Measurements from ENCODE around the gene TMEM47. TPM values are rescaled to one million over a fixed set of nuclear protein-coding genes. Genes with fewer than 3 reads are reported as not detected.

Gene TMEM47
- polyA plus RNA-seq (2013, experiment 1 of 2; ENCODE audit: insufficient read length), result 65.7 TPM
- 69.5 TPM for polyA plus RNA-seq (2013, experiment 2 of 2; ENCODE audit: insufficient read length)

- peak; percentile 79 for DNase-seq
These were observed at the start of gene TMEM47 for GRCh38 chrX:34656842-34657725. Gene TMEM47 (minus strand): TSS chrX:34657285. CDS start chrX:34657029, 256 bp downstream.

GRCh38 chrX:34687095-34687494, 30.0 kb upstream of the TMEM47 start:
- DNase-seq, result no peak

GRCh38 chrX:34659575-34659974, 2.5 kb upstream of the TMEM47 start:
- DNase-seq, result no peak

GRCh38 chrX:34658326-34658725, 1.2 kb upstream of the TMEM47 start:
- DNase-seq, result peak; percentile 62

- no peak for DNase-seq
These were observed 613 bp upstream of the TMEM47 start for GRCh38 chrX:34657726-34658070.

- no peak for DNase-seq
These were observed 631 bp downstream of the TMEM47 start for GRCh38 chrX:34656467-34656841.

GRCh38 chrX:34655501-34656455, 1.3 kb downstream of the TMEM47 start:
- DNase-seq, result no peak

GRCh38 chrX:34654696-34655490, 2.2 kb downstream of the TMEM47 start:
- no peak for DNase-seq

- DNase-seq, result no peak
These were observed 3.3 kb downstream of the TMEM47 start for GRCh38 chrX:34653811-34654210.

GRCh38 chrX:34642849-34643248, 14.2 kb downstream of the TMEM47 start:
- DNase-seq, result no peak

- DNase-seq, result no peak
These were observed 19.0 kb downstream of the TMEM47 start for GRCh38 chrX:34638116-34638515.

GRCh38 chrX:34634349-34634748, 22.7 kb downstream of the TMEM47 start:
- DNase-seq, result no peak

GRCh38 chrX:34632384-34632783, 24.7 kb downstream of the TMEM47 start:
- no peak for DNase-seq

GRCh38 chrX:34631479-34632220, 25.4 kb downstream of the TMEM47 start:
- no peak for DNase-seq

- no peak for DNase-seq
These were observed 27.5 kb downstream of the TMEM47 start for GRCh38 chrX:34629572-34629971.

- no peak for DNase-seq
These were observed 32.7 kb downstream of the TMEM47 start for GRCh38 chrX:34624416-34624815.

GRCh38 chrX:34619920-34620319, 37.2 kb downstream of the TMEM47 start:
- DNase-seq, result no peak

GRCh38 chrX:34612036-34612435, 45.0 kb downstream of the TMEM47 start:
- no peak for DNase-seq

GRCh38 chrX:34598362-34598761, 58.7 kb downstream of the TMEM47 start:
- DNase-seq, result no peak

- no peak for DNase-seq
These were observed 70.1 kb downstream of the TMEM47 start for GRCh38 chrX:34586936-34587335.

GRCh38 chrX:34586346-34586911, 70.7 kb downstream of the TMEM47 start:
- no peak for DNase-seq

Measured in fibroblast of skin of back (primary cell).